Neural progenitor cell (in vitro differentiated cells): ENCODE results near the gene IWS1.

Experiments
- EZH2 ChIP-seq: fragments of 200-600 bp; sonication (generic); IDR thresholded peaks from 2 replicates; pipeline ENCODE4 v1.6.1; 2017; ENCODE audit warnings: antibody characterized with exemption, mild to moderate bottlenecking, moderate library complexity
- TF ChIP-seq, protein P1 (sequence below): fragments of 200-600 bp; sonication (generic); IDR thresholded peaks from 2 replicates; pipeline ENCODE4 v1.5.1; 2017; ENCODE audit warnings: antibody characterized with exemption, mild to moderate bottlenecking

DNA sequence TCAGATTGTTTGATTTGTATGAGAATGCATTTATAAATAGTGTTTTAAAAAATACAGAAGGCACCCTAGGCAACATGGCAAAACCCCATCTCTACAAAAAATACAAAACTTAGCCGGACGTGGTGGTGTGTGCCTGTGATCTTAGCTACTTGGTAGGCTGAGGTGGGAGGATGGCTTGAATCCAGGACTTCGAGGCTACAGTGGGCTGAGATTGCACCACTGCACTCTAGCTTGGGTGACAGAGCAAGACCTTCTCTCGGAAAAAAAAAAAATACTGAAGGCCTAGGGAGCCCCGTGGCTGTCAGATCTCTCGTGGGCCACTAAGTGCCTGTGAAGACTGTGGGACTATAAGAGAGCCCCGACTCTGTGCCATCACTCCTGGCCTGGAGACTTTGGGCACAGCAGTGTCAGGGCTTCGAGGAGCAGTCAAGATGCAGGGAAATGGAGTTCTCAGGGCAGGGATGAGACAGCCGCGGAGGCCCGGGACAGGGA, 49.7 kb upstream of the IWS1 start:
- TF ChIP-seq, protein P1, sequence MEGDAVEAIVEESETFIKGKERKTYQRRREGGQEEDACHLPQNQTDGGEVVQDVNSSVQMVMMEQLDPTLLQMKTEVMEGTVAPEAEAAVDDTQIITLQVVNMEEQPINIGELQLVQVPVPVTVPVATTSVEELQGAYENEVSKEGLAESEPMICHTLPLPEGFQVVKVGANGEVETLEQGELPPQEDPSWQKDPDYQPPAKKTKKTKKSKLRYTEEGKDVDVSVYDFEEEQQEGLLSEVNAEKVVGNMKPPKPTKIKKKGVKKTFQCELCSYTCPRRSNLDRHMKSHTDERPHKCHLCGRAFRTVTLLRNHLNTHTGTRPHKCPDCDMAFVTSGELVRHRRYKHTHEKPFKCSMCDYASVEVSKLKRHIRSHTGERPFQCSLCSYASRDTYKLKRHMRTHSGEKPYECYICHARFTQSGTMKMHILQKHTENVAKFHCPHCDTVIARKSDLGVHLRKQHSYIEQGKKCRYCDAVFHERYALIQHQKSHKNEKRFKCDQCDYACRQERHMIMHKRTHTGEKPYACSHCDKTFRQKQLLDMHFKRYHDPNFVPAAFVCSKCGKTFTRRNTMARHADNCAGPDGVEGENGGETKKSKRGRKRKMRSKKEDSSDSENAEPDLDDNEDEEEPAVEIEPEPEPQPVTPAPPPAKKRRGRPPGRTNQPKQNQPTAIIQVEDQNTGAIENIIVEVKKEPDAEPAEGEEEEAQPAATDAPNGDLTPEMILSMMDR = no peak
- no peak for TF ChIP-seq EZH2
